GM23338 (cell line): ENCODE measurements around the gene LRP1-AS. TPM values are rescaled to one million over a fixed set of nuclear protein-coding genes. Genes with fewer than 3 reads are reported as not detected.

Experiments used
- ATAC-seq: fragments of 200-7000 bp; cut with Tn5 transposase; 3 replicates; pipeline ENCODE4 v1.9.1; 2020
- DNase-seq: peaks from one replicate; pipeline ENCODE4 v3.0.0-alpha.2; 2015; ENCODE audit warnings: low spot score
- H2AFZ ChIP-seq: fragments of 200-600 bp; sonication (generic); 2 replicates; pipeline ENCODE4 v1.8.0; 2016; ENCODE audit warnings: antibody characterized with exemption, mild to moderate bottlenecking, moderate library complexity
- H3F3A ChIP-seq: fragments of 200-600 bp; sonication (generic); replicated peaks from 2 replicates; pipeline ENCODE4 v1.8.0; 2017; ENCODE audit warnings: antibody characterized with exemption, mixed run types, low read depth
- H3K27ac ChIP-seq: fragments of 200-600 bp; sonication (generic); 2 replicates; pipeline ENCODE4 v1.6.1; 2016; ENCODE audit warnings: low read depth
- H3K27me3 ChIP-seq: fragments of 200-600 bp; sonication (generic); 2 replicates; pipeline ENCODE4 v1.8.0; 2016; ENCODE audit warnings: mild to moderate bottlenecking, mixed run types, moderate library complexity; ENCODE audit not compliant: insufficient read depth
- H3K36me3 ChIP-seq: fragments of 200-600 bp; sonication (generic); 2 replicates; pipeline ENCODE4 v1.8.0; 2016; ENCODE audit warnings: mild to moderate bottlenecking; ENCODE audit not compliant: insufficient read depth
- H3K4me1 ChIP-seq: fragments of 200-600 bp; sonication (generic); 2 replicates; pipeline ENCODE4 v1.8.0; 2016; ENCODE audit warnings: mild to moderate bottlenecking, moderate library complexity; ENCODE audit not compliant: insufficient read depth
- H3K4me2 ChIP-seq: fragments of 200-600 bp; sonication (generic); 2 replicates; pipeline ENCODE4 v1.7.1; 2017; ENCODE audit warnings: mixed run types
- H3K4me3 ChIP-seq: fragments of 200-600 bp; sonication (generic); 2 replicates; pipeline ENCODE4 v1.6.1; 2016; ENCODE audit warnings: mixed run types
- H3K79me2 ChIP-seq: fragments of 200-600 bp; sonication (generic); replicated peaks from 2 replicates; pipeline ENCODE4 v1.8.0; 2017; ENCODE audit warnings: mild to moderate bottlenecking; ENCODE audit not compliant: insufficient read depth
- H3K9me2 ChIP-seq: fragments of 200-600 bp; sonication (generic); 2 replicates; pipeline ENCODE4 v1.8.0; 2017; ENCODE audit not compliant: insufficient read depth
- H4K20me1 ChIP-seq: fragments of 200-600 bp; sonication (generic); replicated peaks from 2 replicates; pipeline ENCODE4 v1.8.0; 2017; ENCODE audit warnings: mild to moderate bottlenecking; ENCODE audit not compliant: insufficient read depth
- H3K27ac Mint-ChIP-seq: 2 replicates; pipeline ENCODE4 v1.8.0; 2020; ENCODE audit warnings: inconsistent platforms, mild to moderate bottlenecking, moderate library complexity, mixed read lengths
- H3K27me3 Mint-ChIP-seq: 3 replicates; pipeline ENCODE4 v1.8.0; 2022; ENCODE audit warnings: low read depth, mild to moderate bottlenecking, moderate library complexity, mixed read lengths, inconsistent platforms; ENCODE audit not compliant: insufficient read depth, poor library complexity
- H3K36me3 Mint-ChIP-seq: 3 replicates; pipeline ENCODE4 v1.8.0; 2021; ENCODE audit warnings: low read depth, mild to moderate bottlenecking, inconsistent platforms, moderate library complexity, mixed read lengths
- H3K4me1 Mint-ChIP-seq: 3 replicates; pipeline ENCODE4 v1.8.0; 2020; ENCODE audit warnings: mild to moderate bottlenecking, inconsistent platforms, mixed read lengths
- H3K4me3 Mint-ChIP-seq: 3 replicates; pipeline ENCODE4 v1.8.0; 2021; ENCODE audit warnings: moderate library complexity, mild to moderate bottlenecking, inconsistent platforms, mixed read lengths
- H3K9me3 Mint-ChIP-seq: 3 replicates; pipeline ENCODE4 v1.8.0; 2020; ENCODE audit warnings: moderate library complexity, mild to moderate bottlenecking, inconsistent platforms, mixed read lengths
- CREB1 ChIP-seq: fragments of 250-450 bp; sonication (Bioruptor Pico); IDR thresholded peaks from 2 replicates; pipeline ENCODE4 v1.5.0; 2020; ENCODE audit warnings: low read depth, mild to moderate bottlenecking, moderate library complexity
- EZH2 ChIP-seq: fragments of 200-600 bp; sonication (generic); IDR thresholded peaks from one replicate; pipeline ENCODE4 v1.8.0; 2017; ENCODE audit warnings: antibody characterized with exemption, mild to moderate bottlenecking, low read depth; ENCODE audit not compliant: unreplicated experiment
- EZH2phosphoT487 ChIP-seq: fragments of 200-600 bp; sonication (generic); IDR thresholded peaks from one replicate; pipeline ENCODE4 v1.8.1; 2018; ENCODE audit warnings: antibody characterized with exemption; ENCODE audit not compliant: unreplicated experiment
- POLR2AphosphoS5 ChIP-seq: IDR thresholded peaks from 2 replicates; pipeline ENCODE4 v1.6.1; 2016; ENCODE audit warnings: antibody characterized with exemption, low read depth
- STAT1 ChIP-seq: IDR thresholded peaks from one replicate; pipeline ENCODE4 v1.6.1; 2016; ENCODE audit warnings: antibody characterized with exemption; ENCODE audit not compliant: unreplicated experiment
- ZNF114 ChIP-seq: fragments of 250-450 bp; sonication (Bioruptor Pico); IDR thresholded peaks from 2 replicates; pipeline ENCODE4 v1.5.0; 2020; ENCODE audit warnings: mild to moderate bottlenecking, moderate library complexity
- ZNF331 ChIP-seq: fragments of 250-450 bp; sonication (Bioruptor Pico); IDR thresholded peaks from 2 replicates; pipeline ENCODE4 v1.5.0; 2020; ENCODE audit warnings: low read depth, mild to moderate bottlenecking, moderate library complexity
- polyA plus RNA-seq: library from polyadenylated mRNA; unstranded; fragments of >200 nt; fragmentation: Nextera tagmentation; extraction: Ambion mirVana; gene quantifications from 2 replicates; pipeline ENCODE4 v1.2.1, GENCODE V29; 2016
- total RNA-seq: library from RNA; depleted of rRNA; stranded (reverse); fragments of >200 nt; shearing (Covaris generic); gene quantifications from 2 replicates; pipeline ENCODE4 v1.2.3, GENCODE V29; 2014
- TF ChIP-seq, protein P1 (sequence below), 2 experiments: fragments of 200-600 bp in 1 of 2; sonication (generic) in 1 of 2; conservative IDR thresholded peaks; 2 replicates each; pipeline versions ENCODE4 v1.5.1 to v1.6.1; 2016 to 2017; ENCODE audit warnings: antibody characterized with exemption in 2 of 2, low read depth in 2 of 2, mild to moderate bottlenecking in 2 of 2, moderate library complexity in 1 of 2
- TF ChIP-seq, protein P2 (sequence below): fragments of 250-450 bp; sonication (Bioruptor Pico); IDR thresholded peaks from 2 replicates; pipeline ENCODE4 v1.5.0; 2020; ENCODE audit warnings: mild to moderate bottlenecking, moderate library complexity

LRP1-AS gene
- total and polyA plus RNA-seq, 2 experiments from 2014 or later: 0.86 TPM; not detected in 1

DNA sequence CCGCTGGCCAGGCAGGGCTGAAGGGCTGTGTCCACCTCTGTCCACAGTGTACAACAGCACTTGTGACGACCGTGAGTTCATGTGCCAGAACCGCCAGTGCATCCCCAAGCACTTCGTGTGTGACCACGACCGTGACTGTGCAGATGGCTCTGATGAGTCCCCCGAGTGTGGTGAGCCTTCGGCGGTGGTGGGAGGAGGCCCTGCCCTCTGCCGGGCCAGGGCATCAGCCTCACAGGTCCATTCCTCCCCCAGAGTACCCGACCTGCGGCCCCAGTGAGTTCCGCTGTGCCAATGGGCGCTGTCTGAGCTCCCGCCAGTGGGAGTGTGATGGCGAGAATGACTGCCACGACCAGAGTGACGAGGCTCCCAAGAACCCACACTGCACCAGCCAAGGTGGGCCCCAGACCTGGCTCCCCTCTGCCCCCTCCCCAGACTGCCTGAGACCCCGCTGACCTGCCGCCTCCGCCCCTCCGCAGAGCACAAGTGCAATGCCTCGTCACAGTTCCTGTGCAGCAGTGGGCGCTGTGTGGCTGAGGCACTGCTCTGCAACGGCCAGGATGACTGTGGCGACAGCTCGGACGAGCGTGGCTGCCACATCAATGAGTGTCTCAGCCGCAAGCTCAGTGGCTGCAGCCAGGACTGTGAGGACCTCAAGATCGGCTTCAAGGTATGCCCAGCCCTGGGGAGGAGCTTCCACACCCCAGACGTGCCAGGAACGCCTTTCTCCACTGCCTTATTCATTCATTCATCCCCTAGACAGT is 48.4 kb upstream of the LRP1-AS start:
- Histone ChIP-seq H3K27ac (no peak overlapping the region), H3K36me3 (peaks cover 26% of the 10 kb centered on the region; the same call in 1 of the 2 replicates), H2AFZ (no peak overlapping the region), H3F3A (peaks cover 11% of the 10 kb centered on the region; the same call in 1 of the 2 replicates), H3K4me3 (no peak overlapping the region), H3K4me1 (no peaks in the 10 kb centered on the region), H3K27me3 (no peaks in the 10 kb centered on the region), H4K20me1 (no peaks in the 10 kb centered on the region; the same call in 1 of the 2 replicates), H3K79me2 (no peaks in the 10 kb centered on the region), H3K9me2 (no peaks in the 10 kb centered on the region), H3K4me2 (no peak overlapping the region)
- DNase-seq: no peak
- H3K4me1 Mint-ChIP-seq: no peaks in the 10 kb centered on the region
- H3K27ac Mint-ChIP-seq: no peak overlapping the region
- H3K4me3 Mint-ChIP-seq: no peak overlapping the region
- no peak for TF ChIP-seq CREB1 (CRISPR knock-in tag)
- TF ChIP-seq STAT1: no peak
- TF ChIP-seq ZNF114 (CRISPR knock-in tag): no peak
- TF ChIP-seq, protein P1, sequence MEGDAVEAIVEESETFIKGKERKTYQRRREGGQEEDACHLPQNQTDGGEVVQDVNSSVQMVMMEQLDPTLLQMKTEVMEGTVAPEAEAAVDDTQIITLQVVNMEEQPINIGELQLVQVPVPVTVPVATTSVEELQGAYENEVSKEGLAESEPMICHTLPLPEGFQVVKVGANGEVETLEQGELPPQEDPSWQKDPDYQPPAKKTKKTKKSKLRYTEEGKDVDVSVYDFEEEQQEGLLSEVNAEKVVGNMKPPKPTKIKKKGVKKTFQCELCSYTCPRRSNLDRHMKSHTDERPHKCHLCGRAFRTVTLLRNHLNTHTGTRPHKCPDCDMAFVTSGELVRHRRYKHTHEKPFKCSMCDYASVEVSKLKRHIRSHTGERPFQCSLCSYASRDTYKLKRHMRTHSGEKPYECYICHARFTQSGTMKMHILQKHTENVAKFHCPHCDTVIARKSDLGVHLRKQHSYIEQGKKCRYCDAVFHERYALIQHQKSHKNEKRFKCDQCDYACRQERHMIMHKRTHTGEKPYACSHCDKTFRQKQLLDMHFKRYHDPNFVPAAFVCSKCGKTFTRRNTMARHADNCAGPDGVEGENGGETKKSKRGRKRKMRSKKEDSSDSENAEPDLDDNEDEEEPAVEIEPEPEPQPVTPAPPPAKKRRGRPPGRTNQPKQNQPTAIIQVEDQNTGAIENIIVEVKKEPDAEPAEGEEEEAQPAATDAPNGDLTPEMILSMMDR (conservative IDR thresholded peaks at IDR 0.05; ENCODE audit: low read depth in 2 of 2): no peak
- peaks cover 16% of the 10 kb centered on the region for H3K27me3 Mint-ChIP-seq
- no peak for ATAC-seq
- H3K36me3 Mint-ChIP-seq: peaks cover 91% of the 10 kb centered on the region
- H3K9me3 Mint-ChIP-seq: no peaks in the 10 kb centered on the region; the same call in 2 of the 3 replicates

DNA sequence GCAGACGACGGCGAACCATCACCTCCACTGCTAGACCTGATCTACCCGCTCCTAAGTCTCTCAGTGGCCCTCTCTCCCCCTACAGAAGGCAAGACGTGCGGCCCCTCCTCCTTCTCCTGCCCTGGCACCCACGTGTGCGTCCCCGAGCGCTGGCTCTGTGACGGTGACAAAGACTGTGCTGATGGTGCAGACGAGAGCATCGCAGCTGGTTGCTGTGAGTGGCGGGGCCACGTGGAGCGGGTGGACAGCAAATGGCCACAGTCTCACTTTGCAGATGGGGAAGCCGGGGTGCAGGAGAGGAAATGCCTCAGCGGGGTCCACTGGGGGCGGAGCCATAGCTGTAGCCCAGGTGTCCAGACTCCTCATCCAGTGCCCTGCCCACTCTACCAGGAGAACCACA is 47.8 kb upstream of the LRP1-AS start:
- H3K27me3 Mint-ChIP-seq: peaks cover 16% of the 10 kb centered on the region
- Histone ChIP-seq H3K4me1 (no peaks in the 10 kb centered on the region), H3K27ac (no peak overlapping the region), H4K20me1 (no peaks in the 10 kb centered on the region; the same call in 1 of the 2 replicates), H3K4me2 (no peak overlapping the region), H3K36me3 (peaks cover 26% of the 10 kb centered on the region; the same call in 1 of the 2 replicates), H3K9me2 (no peaks in the 10 kb centered on the region), H3F3A (peaks cover 12% of the 10 kb centered on the region; the same call in 1 of the 2 replicates), H3K79me2 (no peaks in the 10 kb centered on the region), H3K4me3 (no peak overlapping the region), H2AFZ (no peak overlapping the region), H3K27me3 (no peaks in the 10 kb centered on the region)
- no peak for DNase-seq
- no peak overlapping the region for H3K27ac Mint-ChIP-seq
- no peaks in the 10 kb centered on the region for H3K4me1 Mint-ChIP-seq
- peaks cover 96% of the 10 kb centered on the region for H3K36me3 Mint-ChIP-seq
- H3K4me3 Mint-ChIP-seq: no peak overlapping the region
- no peaks in the 10 kb centered on the region; the same call in 2 of the 3 replicates for H3K9me3 Mint-ChIP-seq
- no peak for ATAC-seq
- TF ChIP-seq EZH2 (no peak), ZNF331 (no peak), STAT1 (no peak), ZNF114 (CRISPR knock-in tag) (no peak), EZH2phosphoT487 (no peak), POLR2AphosphoS5 (no peak)
- TF ChIP-seq, protein P1 (conservative IDR thresholded peaks at IDR 0.05; ENCODE audit: low read depth in 2 of 2): no peak
- TF ChIP-seq, protein P2, sequence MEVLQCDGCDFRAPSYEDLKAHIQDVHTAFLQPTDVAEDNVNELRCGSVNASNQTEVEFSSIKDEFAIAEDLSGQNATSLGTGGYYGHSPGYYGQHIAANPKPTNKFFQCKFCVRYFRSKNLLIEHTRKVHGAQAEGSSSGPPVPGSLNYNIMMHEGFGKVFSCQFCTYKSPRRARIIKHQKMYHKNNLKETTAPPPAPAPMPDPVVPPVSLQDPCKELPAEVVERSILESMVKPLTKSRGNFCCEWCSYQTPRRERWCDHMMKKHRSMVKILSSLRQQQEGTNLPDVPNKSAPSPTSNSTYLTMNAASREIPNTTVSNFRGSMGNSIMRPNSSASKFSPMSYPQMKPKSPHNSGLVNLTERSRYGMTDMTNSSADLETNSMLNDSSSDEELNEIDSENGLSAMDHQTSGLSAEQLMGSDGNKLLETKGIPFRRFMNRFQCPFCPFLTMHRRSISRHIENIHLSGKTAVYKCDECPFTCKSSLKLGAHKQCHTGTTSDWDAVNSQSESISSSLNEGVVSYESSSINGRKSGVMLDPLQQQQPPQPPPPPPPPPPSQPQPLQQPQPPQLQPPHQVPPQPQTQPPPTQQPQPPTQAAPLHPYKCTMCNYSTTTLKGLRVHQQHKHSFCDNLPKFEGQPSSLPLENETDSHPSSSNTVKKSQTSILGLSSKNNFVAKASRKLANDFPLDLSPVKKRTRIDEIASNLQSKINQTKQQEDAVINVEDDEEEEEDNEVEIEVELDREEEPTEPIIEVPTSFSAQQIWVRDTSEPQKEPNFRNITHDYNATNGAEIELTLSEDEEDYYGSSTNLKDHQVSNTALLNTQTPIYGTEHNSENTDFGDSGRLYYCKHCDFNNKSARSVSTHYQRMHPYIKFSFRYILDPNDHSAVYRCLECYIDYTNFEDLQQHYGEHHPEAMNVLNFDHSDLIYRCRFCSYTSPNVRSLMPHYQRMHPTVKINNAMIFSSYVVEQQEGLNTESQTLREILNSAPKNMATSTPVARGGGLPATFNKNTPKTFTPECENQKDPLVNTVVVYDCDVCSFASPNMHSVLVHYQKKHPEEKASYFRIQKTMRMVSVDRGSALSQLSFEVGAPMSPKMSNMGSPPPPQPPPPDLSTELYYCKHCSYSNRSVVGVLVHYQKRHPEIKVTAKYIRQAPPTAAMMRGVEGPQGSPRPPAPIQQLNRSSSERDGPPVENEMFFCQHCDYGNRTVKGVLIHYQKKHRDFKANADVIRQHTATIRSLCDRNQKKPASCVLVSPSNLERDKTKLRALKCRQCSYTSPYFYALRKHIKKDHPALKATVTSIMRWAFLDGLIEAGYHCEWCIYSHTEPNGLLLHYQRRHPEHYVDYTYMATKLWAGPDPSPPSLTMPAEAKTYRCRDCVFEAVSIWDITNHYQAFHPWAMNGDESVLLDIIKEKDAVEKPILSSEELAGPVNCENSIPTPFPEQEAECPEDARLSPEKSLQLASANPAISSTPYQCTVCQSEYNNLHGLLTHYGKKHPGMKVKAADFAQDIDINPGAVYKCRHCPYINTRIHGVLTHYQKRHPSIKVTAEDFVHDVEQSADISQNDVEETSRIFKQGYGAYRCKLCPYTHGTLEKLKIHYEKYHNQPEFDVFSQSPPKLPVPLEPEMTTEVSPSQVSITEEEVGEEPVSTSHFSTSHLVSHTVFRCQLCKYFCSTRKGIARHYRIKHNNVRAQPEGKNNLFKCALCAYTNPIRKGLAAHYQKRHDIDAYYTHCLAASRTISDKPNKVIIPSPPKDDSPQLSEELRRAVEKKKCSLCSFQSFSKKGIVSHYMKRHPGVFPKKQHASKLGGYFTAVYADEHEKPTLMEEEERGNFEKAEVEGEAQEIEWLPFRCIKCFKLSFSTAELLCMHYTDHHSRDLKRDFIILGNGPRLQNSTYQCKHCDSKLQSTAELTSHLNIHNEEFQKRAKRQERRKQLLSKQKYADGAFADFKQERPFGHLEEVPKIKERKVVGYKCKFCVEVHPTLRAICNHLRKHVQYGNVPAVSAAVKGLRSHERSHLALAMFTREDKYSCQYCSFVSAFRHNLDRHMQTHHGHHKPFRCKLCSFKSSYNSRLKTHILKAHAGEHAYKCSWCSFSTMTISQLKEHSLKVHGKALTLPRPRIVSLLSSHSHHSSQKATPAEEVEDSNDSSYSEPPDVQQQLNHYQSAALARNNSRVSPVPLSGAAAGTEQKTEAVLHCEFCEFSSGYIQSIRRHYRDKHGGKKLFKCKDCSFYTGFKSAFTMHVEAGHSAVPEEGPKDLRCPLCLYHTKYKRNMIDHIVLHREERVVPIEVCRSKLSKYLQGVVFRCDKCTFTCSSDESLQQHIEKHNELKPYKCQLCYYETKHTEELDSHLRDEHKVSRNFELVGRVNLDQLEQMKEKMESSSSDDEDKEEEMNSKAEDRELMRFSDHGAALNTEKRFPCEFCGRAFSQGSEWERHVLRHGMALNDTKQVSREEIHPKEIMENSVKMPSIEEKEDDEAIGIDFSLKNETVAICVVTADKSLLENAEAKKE: no peak
